ENCODE results near the gene IL34.

IL34 gene

DNA sequence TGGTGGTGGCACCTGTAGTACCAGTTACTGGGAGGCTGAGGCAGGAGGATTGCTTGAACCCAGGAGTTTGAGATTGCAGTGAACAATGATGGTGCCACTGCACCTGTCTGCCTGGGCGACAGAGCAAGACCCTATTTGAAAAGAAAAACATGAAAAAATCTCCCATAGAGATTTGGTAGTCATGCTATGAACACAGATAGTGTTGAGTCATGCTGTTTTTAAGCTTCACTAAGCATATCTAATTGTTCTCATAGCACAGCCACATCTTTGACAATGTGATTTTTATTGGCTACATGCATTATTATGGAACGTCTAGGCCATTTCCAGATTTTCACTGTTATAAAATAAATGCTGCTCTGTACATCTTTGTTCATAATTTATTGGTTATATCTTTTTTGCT is 6.0 kb downstream of the IL34 start:
- Histone ChIP-seq H2BK120ac (ENCODE audit: low read depth, low read length) (no peak overlapping the region), H3K4me2 (ENCODE audit: insufficient read depth, low read length, poor library complexity, severe bottlenecking) (no peak overlapping the region), H3K27me3 (ENCODE audit: control insufficient read depth in 3 of 3, insufficient read depth in 3 of 3, low read depth in 1 of 3, low read length in 3 of 3) (no peaks in the 10 kb centered on the region), H3K9me3 (replicated peaks in 1 of 2; ENCODE audit: control insufficient read depth in 2 of 2, insufficient read depth in 1 of 2, low read depth in 1 of 2, low read length in 2 of 2) (peaks cover 2 to 11% of the 10 kb centered on the region in 2 donors), H2BK12ac (ENCODE audit: low read length) (no peak overlapping the region), H3K79me1 (ENCODE audit: low read depth, low read length) (no peaks in the 10 kb centered on the region), H2AK5ac (ENCODE audit: low read depth, low read length) (no peak overlapping the region), H3K9ac (ENCODE audit: low read depth, low read length, poor library complexity) (no peak overlapping the region), H3K27ac (replicated peaks; ENCODE audit: low read length) (no peak overlapping the region), H2BK5ac (ENCODE audit: low read length) (no peak overlapping the region), H2BK15ac (ENCODE audit: low read length) (no peak overlapping the region), H3K14ac (ENCODE audit: low read length) (no peak overlapping the region), H3K36me3 (replicated peaks in 1 of 2; ENCODE audit: control insufficient read depth in 2 of 2, insufficient read depth in 2 of 2, low read length in 2 of 2) (no peaks in the 10 kb centered on the region), H3K4me3 (ENCODE audit: low read length in 2 of 2) (no peak overlapping the region), H3K4me1 (ENCODE audit: control insufficient read depth in 2 of 2, insufficient read depth in 1 of 2, low read depth in 1 of 2, low read length in 2 of 2) (peaks cover 0 to 2% of the 10 kb centered on the region in 2 donors), H2AFZ (ENCODE audit: low read length) (no peak overlapping the region), H4K91ac (ENCODE audit: low read depth, low read length, poor library complexity) (no peak overlapping the region), H3K23ac (ENCODE audit: low read depth, low read length, poor library complexity) (no peak overlapping the region), H4K8ac (ENCODE audit: low read depth, low read length) (no peak overlapping the region), H3K4ac (ENCODE audit: low read length) (no peak overlapping the region), H3K18ac (ENCODE audit: low read length) (no peak overlapping the region)
- no CpG with 5 or more reads among the region's 2 CpGs for WGBS, 2 donors (ENCODE audit: extremely low coverage in 2 of 2, insufficient read length in 2 of 2, insufficient replicate concordance in 1 of 2)
- no peak for DNase-seq (ENCODE audit: low spot score)

DNA sequence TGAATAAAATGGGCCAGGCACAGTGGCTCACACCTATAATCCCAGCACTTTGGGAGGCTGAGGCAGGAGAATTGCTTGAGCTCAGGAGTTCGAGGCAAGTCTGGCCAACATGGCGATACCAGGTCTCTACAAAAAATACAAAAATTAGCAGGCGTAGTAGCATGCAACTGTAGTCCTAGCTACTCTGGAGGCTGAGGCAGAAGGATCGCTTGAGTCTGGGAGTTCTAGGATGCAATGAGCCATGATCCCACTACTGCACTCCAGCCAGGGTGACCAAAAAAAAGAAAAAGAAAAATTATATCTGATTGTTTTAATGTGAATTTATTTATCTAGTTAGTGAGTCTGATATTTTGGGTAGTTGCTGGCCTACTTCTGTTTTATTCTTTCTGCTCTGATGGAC is 7.0 kb downstream of the IL34 start:
- Histone ChIP-seq H4K91ac (ENCODE audit: low read depth, low read length, poor library complexity) (no peak overlapping the region), H3K14ac (ENCODE audit: low read length) (no peak overlapping the region), H2BK5ac (ENCODE audit: low read length) (no peak overlapping the region), H3K79me1 (ENCODE audit: low read depth, low read length) (no peaks in the 10 kb centered on the region), H3K27ac (replicated peaks; ENCODE audit: low read length) (no peak overlapping the region), H3K18ac (ENCODE audit: low read length) (no peak overlapping the region), H3K9ac (ENCODE audit: low read depth, low read length, poor library complexity) (no peak overlapping the region), H3K23ac (ENCODE audit: low read depth, low read length, poor library complexity) (no peak overlapping the region), H2AFZ (ENCODE audit: low read length) (no peak overlapping the region), H3K4me1 (ENCODE audit: control insufficient read depth in 2 of 2, insufficient read depth in 1 of 2, low read depth in 1 of 2, low read length in 2 of 2) (peaks cover 0 to 2% of the 10 kb centered on the region in 2 donors), H2BK12ac (ENCODE audit: low read length) (no peak overlapping the region), H3K4ac (ENCODE audit: low read length) (no peak overlapping the region), H3K27me3 (ENCODE audit: control insufficient read depth in 3 of 3, insufficient read depth in 3 of 3, low read depth in 1 of 3, low read length in 3 of 3) (no peaks in the 10 kb centered on the region), H4K8ac (ENCODE audit: low read depth, low read length) (no peak overlapping the region), H3K4me2 (ENCODE audit: insufficient read depth, low read length, poor library complexity, severe bottlenecking) (no peak overlapping the region), H2BK120ac (ENCODE audit: low read depth, low read length) (no peak overlapping the region), H3K4me3 (ENCODE audit: low read length in 2 of 2) (no peak overlapping the region), H3K9me3 (replicated peaks in 1 of 2; ENCODE audit: control insufficient read depth in 2 of 2, insufficient read depth in 1 of 2, low read depth in 1 of 2, low read length in 2 of 2) (peaks cover 2 to 11% of the 10 kb centered on the region in 2 donors), H3K36me3 (replicated peaks in 1 of 2; ENCODE audit: control insufficient read depth in 2 of 2, insufficient read depth in 2 of 2, low read length in 2 of 2) (no peaks in the 10 kb centered on the region), H2AK5ac (ENCODE audit: low read depth, low read length) (no peak overlapping the region), H2BK15ac (ENCODE audit: low read length) (no peak overlapping the region)
- DNase-seq (ENCODE audit: low spot score): no peak
- WGBS, 2 donors (ENCODE audit: extremely low coverage in 2 of 2, insufficient read length in 2 of 2, insufficient replicate concordance in 1 of 2): no CpG with 5 or more reads among the region's 4 CpGs

DNA sequence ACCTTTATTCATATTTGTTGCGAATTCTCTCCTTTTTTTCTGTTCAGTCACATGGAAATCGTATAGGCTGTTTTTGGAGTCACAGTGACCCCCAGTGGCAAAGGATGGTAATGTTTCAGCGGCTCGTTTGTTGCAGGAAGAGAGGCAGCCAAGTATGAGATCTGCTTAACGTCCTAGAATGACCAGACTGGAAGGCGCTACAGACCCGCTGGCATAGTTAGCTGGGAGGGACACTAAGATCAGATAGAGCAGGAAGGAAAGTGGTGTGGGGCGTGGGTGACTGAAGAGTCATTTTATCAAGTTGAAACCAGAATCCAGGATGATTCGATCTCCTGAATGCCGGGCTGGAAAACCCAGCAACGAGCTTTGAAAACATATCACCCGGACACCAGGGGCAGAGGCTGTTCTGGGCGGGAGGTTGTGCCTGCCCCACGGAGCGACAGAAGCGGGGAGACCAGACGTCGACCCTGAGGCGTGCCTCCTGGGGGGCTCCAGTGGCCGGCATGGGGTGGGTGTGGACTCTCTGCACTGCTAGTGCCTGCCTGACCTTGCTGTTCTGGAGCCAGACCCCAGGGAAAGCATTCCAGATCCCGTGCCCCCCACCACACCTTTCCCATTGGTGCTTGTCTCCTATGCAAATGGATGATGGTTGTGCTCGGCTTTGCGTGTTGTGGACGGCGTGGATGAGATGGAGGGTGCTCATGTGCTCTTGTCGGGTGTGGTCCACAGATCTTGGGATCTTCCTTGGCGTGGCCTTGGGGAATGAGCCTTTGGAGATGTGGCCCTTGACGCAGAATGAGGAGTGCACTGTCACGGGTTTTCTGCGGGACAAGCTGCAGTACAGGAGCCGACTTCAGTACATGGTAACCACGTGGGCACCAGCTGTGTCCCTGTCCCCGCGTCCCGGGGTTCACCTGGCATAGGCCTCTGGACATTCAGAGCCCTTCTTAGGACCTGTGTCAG is 7.7 kb downstream of the IL34 start:
- H2BK12ac ChIP-seq (ENCODE audit: low read length): peak overlapping the region; percentile 50
- DNase-seq (ENCODE audit: low spot score): peak; percentile 91
- WGBS, 2 donors (ENCODE audit: extremely low coverage in 2 of 2, insufficient read length in 2 of 2, insufficient replicate concordance in 1 of 2): no CpG with 5 or more reads among the region's 35 CpGs

DNA sequence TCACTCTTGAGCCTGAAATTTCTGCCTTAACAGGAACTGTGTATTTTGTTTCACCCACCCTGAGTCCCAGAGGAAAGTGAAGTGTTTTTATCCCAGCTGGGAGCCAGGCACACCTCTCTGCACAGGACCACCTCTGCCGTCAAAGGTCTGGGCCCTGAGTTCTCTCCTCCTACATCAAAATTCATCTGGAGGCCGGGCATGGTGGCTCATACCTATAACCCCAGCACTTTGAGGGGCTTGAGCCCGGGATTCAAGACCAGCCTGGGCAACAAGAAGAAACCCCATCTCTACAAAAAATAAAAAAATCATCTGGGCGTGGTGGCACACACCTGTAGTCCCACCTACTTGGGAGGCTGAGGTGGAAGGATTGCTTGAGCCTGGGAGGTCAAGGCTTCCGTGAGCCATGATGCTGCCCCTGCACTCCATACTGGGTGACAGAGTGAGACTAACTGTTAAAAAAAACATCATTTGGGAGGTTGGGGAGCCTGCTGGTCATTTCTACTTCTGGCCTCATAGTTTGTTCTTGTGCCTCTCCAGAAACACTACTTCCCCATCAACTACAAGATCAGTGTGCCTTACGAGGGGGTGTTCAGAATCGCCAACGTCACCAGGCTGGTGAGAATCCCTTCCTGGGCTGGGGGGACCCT is 9.8 kb downstream of the IL34 start:
- Histone ChIP-seq H3K79me1 (ENCODE audit: low read depth, low read length) (no peaks in the 10 kb centered on the region), H2BK15ac (ENCODE audit: low read length) (no peak overlapping the region), H3K9ac (ENCODE audit: low read depth, low read length, poor library complexity) (peak overlapping the region; percentile 84), H3K27me3 (ENCODE audit: control insufficient read depth in 3 of 3, insufficient read depth in 3 of 3, low read depth in 1 of 3, low read length in 3 of 3) (no peaks in the 10 kb centered on the region), H3K4ac (ENCODE audit: low read length) (no peak overlapping the region), H3K4me2 (ENCODE audit: insufficient read depth, low read length, poor library complexity, severe bottlenecking) (no peak overlapping the region), H3K18ac (ENCODE audit: low read length) (no peak overlapping the region), H2BK5ac (ENCODE audit: low read length) (no peak overlapping the region), H3K9me3 (replicated peaks in 1 of 2; ENCODE audit: control insufficient read depth in 2 of 2, insufficient read depth in 1 of 2, low read depth in 1 of 2, low read length in 2 of 2) (no peaks in the 10 kb centered on the region), H2BK12ac (ENCODE audit: low read length) (peak overlapping the region; percentile 16), H4K8ac (ENCODE audit: low read depth, low read length) (no peak overlapping the region), H3K27ac (replicated peaks; ENCODE audit: low read length) (no peak overlapping the region), H2AFZ (ENCODE audit: low read length) (peak overlapping the region; percentile 12), H4K91ac (ENCODE audit: low read depth, low read length, poor library complexity) (no peak overlapping the region), H2AK5ac (ENCODE audit: low read depth, low read length) (no peak overlapping the region), H3K23ac (ENCODE audit: low read depth, low read length, poor library complexity) (no peak overlapping the region), H3K4me3 (ENCODE audit: low read length in 2 of 2) (no peak overlapping the region), H2BK120ac (ENCODE audit: low read depth, low read length) (no peak overlapping the region), H3K36me3 (replicated peaks in 1 of 2; ENCODE audit: control insufficient read depth in 2 of 2, insufficient read depth in 2 of 2, low read length in 2 of 2) (no peaks in the 10 kb centered on the region), H3K14ac (ENCODE audit: low read length) (no peak overlapping the region), H3K4me1 (ENCODE audit: control insufficient read depth in 2 of 2, insufficient read depth in 1 of 2, low read depth in 1 of 2, low read length in 2 of 2) (peaks cover 0 to 2% of the 10 kb centered on the region in 2 donors)
- no CpG with 5 or more reads among the region's 8 CpGs for WGBS, 2 donors (ENCODE audit: extremely low coverage in 2 of 2, insufficient read length in 2 of 2, insufficient replicate concordance in 1 of 2)
- no peak for DNase-seq (ENCODE audit: low spot score)

More for the DNA sequence above, 7.7 kb downstream of the IL34 start:
- no peaks in the 10 kb centered on the region for H3K27me3 ChIP-seq (ENCODE audit: control insufficient read depth in 3 of 3, insufficient read depth in 3 of 3, low read depth in 1 of 3, low read length in 3 of 3)
- H3K18ac ChIP-seq (ENCODE audit: low read length): peak overlapping the region; percentile 88
- H3K4ac ChIP-seq (ENCODE audit: low read length): peak overlapping the region; percentile 8
- H4K91ac ChIP-seq (ENCODE audit: low read depth, low read length, poor library complexity): no peak overlapping the region
- H3K4me3 ChIP-seq (ENCODE audit: low read length in 2 of 2): no peak overlapping the region
- peak overlapping the region; percentile 37 for H2AK5ac ChIP-seq (ENCODE audit: low read depth, low read length)
- H3K14ac ChIP-seq (ENCODE audit: low read length): peak overlapping the region; percentile 17
- H3K23ac ChIP-seq (ENCODE audit: low read depth, low read length, poor library complexity): no peak overlapping the region
- peak overlapping the region; percentile 21 for H2BK120ac ChIP-seq (ENCODE audit: low read depth, low read length)
- peak overlapping the region; percentile 77 for H2BK5ac ChIP-seq (ENCODE audit: low read length)
- H4K8ac ChIP-seq (ENCODE audit: low read depth, low read length): peak overlapping the region; percentile 19
- H3K4me1 ChIP-seq (ENCODE audit: control insufficient read depth in 2 of 2, insufficient read depth in 1 of 2, low read depth in 1 of 2, low read length in 2 of 2): peaks cover 0 to 2% of the 10 kb centered on the region in 2 donors
- H2AFZ ChIP-seq (ENCODE audit: low read length): peak overlapping the region; percentile 82
- H3K9me3 ChIP-seq (replicated peaks in 1 of 2; ENCODE audit: control insufficient read depth in 2 of 2, insufficient read depth in 1 of 2, low read depth in 1 of 2, low read length in 2 of 2): peaks cover 2 to 4% of the 10 kb centered on the region in 2 donors
- H3K27ac ChIP-seq (replicated peaks; ENCODE audit: low read length): no peak overlapping the region
- no peaks in the 10 kb centered on the region for H3K36me3 ChIP-seq (replicated peaks in 1 of 2; ENCODE audit: control insufficient read depth in 2 of 2, insufficient read depth in 2 of 2, low read length in 2 of 2)
- no peak overlapping the region for H2BK15ac ChIP-seq (ENCODE audit: low read length)
- no peaks in the 10 kb centered on the region for H3K79me1 ChIP-seq (ENCODE audit: low read depth, low read length)
- H3K4me2 ChIP-seq (ENCODE audit: insufficient read depth, low read length, poor library complexity, severe bottlenecking): no peak overlapping the region
- peak overlapping the region; percentile 37 for H3K9ac ChIP-seq (ENCODE audit: low read depth, low read length, poor library complexity)

All from neuronal stem cell (in vitro differentiated cells).